K562 (cell line): ENCODE results near the gene KIF3B. TPM values are rescaled to one million over a fixed set of nuclear protein-coding genes. Genes with fewer than 3 reads are reported as not detected.

Experiments used
- GATAD2A ChIP-seq: fragments of 450-650 bp; IDR thresholded peaks from 2 replicates; pipeline ENCODE4 v1.6.1; 2017
- LARP7 ChIP-seq: fragments of 450-650 bp; IDR thresholded peaks from 2 replicates; pipeline ENCODE4 v1.6.1; 2016
- MCM7 ChIP-seq, 2 experiments: fragments of 450-650 bp; IDR thresholded peaks; 2 replicates each; pipeline ENCODE4 v1.6.1; 2016 to 2018
- MLLT1 ChIP-seq, 2 experiments: fragments of 450-650 bp; IDR thresholded peaks; 2 replicates each; pipeline ENCODE4 v1.6.1; 2016
- MTF1 ChIP-seq: fragments of 250-450 bp; sonication (Bioruptor Pico); IDR thresholded peaks from 2 replicates; pipeline ENCODE4 v1.9.0; 2021; ENCODE audit warnings: moderate library complexity, mild to moderate bottlenecking, inconsistent platforms, borderline replicate concordance
- STAT5A ChIP-seq: IDR thresholded peaks from 2 replicates; pipeline ENCODE4 v1.6.1; 2012; ENCODE audit warnings: low read length, inconsistent platforms, borderline replicate concordance
- STAT6 ChIP-seq: sonication (generic); formaldehyde crosslinking; IDR thresholded peaks from 2 replicates; pipeline ENCODE4 v1.8.1; 2023; ENCODE audit warnings: mild to moderate bottlenecking, missing genetic modification reagents
- TFE3 ChIP-seq: fragments of 450-650 bp; formaldehyde crosslinking; IDR thresholded peaks from 2 replicates; pipeline ENCODE4 v1.4.0; 2020; ENCODE audit warnings: mild to moderate bottlenecking, mixed read lengths
- ZNF436 ChIP-seq: fragments of 250-450, 450-650 bp; sonication (Bioruptor Pico); formaldehyde crosslinking; IDR thresholded peaks from 2 replicates; pipeline ENCODE4 v1.7.0; 2020; ENCODE audit warnings: mild to moderate bottlenecking
- ZNF584 ChIP-seq: fragments of 200-800 bp; sonication (Bioruptor generic); IDR thresholded peaks from 2 replicates; pipeline ENCODE4 v1.6.1; 2016; ENCODE audit warnings: low read depth, mild to moderate bottlenecking, missing genetic modification characterization, missing compliant biosample characterization
- ZNF592 ChIP-seq: fragments of 450-650 bp; IDR thresholded peaks from 2 replicates; pipeline ENCODE4 v1.6.1; 2017; ENCODE audit warnings: antibody characterized with exemption, mild to moderate bottlenecking
- ZNF740 ChIP-seq, 3 experiments: fragments of 200-800 bp in 1 of 3; sonication (Bioruptor generic) in 1 of 3; sonication (generic) in 1 of 3; formaldehyde crosslinking in 1 of 3; IDR thresholded peaks; 2 replicates each; pipeline versions ENCODE4 v1.6.1 to v1.8.0; 2016 to 2022; ENCODE audit warnings: mild to moderate bottlenecking in 2 of 3, missing compliant biosample characterization in 2 of 3, missing genetic modification characterization in 2 of 3, missing genetic modification reagents in 1 of 3
- ZNF766 ChIP-seq: fragments of 200-800 bp; sonication (Bioruptor generic); conservative IDR thresholded peaks from 2 replicates; pipeline ENCODE4 v1.6.1; 2016; ENCODE audit warnings: missing genetic modification characterization, missing compliant biosample characterization
- polyA plus RNA-seq, 8 experiments: library from polyadenylated mRNA; depleted of rRNA in 4 of 8; stranded (reverse) in 5 of 8; unstranded in 3 of 8; fragments of >200 nt; fragmentation: Nextera tagmentation in 2 of 8; fragmentation: Illumina TruSeq in 1 of 8; extraction: Ambion mirVana in 2 of 8; extraction: Trizol in 1 of 8; gene quantifications; 2 replicates each; pipeline versions ENCODE4 v1.2.1 to v1.2.3, GENCODE V29; 2011 to 2014; ENCODE audit warnings: inconsistent platforms in 1 of 8, missing spikeins in 1 of 8
- total RNA-seq, 7 experiments: library from RNA; depleted of rRNA in 6 of 7; stranded (reverse); fragments of >200 nt in 6 of 7; fragmentation: Illumina TruSeq in 2 of 7; extraction: Trizol in 2 of 7; gene quantifications; 2 replicates each; pipeline versions ENCODE4 v1.2.1 to v1.2.3, GENCODE V29; 2011 to 2021; ENCODE audit warnings: low replicate concordance in 1 of 7

The KIF3B gene
- total and polyA plus RNA-seq, 9 of the 15 experiments (the other 6 are each of a cell fraction or from before 2014, with no cell fraction given) = 2.9 to 12.3 (median 8.6) TPM

- no peak for TF ChIP-seq TFE3 (CRISPR knock-in tag)
- TF ChIP-seq ZNF592 = no peak
- peak; percentile 85; the same call in 1 of the 2 replicates for TF ChIP-seq ZNF584 (CRISPR knock-in tag)
- no peak for TF ChIP-seq ZNF740 (CRISPR knock-in tag; IDR thresholded peaks at IDR 0.05)
- no peak for TF ChIP-seq ZNF740 (tag; IDR thresholded peaks at IDR 0.05)
- peak; percentile 91 for TF ChIP-seq ZNF766 (CRISPR knock-in tag)
- TF ChIP-seq MCM7 (IDR thresholded peaks at IDR 0.05) = no peak
- no peak for TF ChIP-seq GATAD2A
- no peak for TF ChIP-seq STAT6 (CRISPR knock-in tag)
- TF ChIP-seq ZNF436 (CRISPR knock-in tag) = no peak
- no peak for TF ChIP-seq LARP7
- TF ChIP-seq MLLT1 (IDR thresholded peaks at IDR 0.05) = peak in 1 of 2 experiments; percentile 42; a peak in 1 of 4 replicates
- TF ChIP-seq MTF1 (CRISPR knock-in tag) = no peak
- TF ChIP-seq STAT5A = peak; percentile 87
Measured at GRCh38 chr20:32285621-32286371, 8.3 kb downstream of the KIF3B start (continued).
